Fibroblast of villous mesenchyme (primary cell): ENCODE data around the gene VIP. TPM values are rescaled to one million over a fixed set of nuclear protein-coding genes. Genes with fewer than 3 reads are reported as not detected.

Experiments used
- DNase-seq: peaks from one replicate; pipeline ENCODE4 v3.0.0-alpha.2; 2010; ENCODE audit warnings: low read depth
- H3K4me3 ChIP-seq: 2 replicates; pipeline ENCODE4 v1.5.1; 2011; ENCODE audit warnings: low read depth, mild to moderate bottlenecking, low read length
- total RNA-seq: library from RNA; depleted of rRNA; stranded (reverse); fragments of >200 nt; gene quantifications from 2 replicates; pipeline ENCODE4 v1.2.3, GENCODE V29; 2012
- TF ChIP-seq, protein P1 (sequence below): IDR thresholded peaks from 2 replicates; pipeline ENCODE4 v1.5.1; 2012; ENCODE audit warnings: low read depth, mild to moderate bottlenecking, low read length; ENCODE audit not compliant: insufficient read depth

The VIP gene
- total RNA-seq, 1 donor: not detected

DNA sequence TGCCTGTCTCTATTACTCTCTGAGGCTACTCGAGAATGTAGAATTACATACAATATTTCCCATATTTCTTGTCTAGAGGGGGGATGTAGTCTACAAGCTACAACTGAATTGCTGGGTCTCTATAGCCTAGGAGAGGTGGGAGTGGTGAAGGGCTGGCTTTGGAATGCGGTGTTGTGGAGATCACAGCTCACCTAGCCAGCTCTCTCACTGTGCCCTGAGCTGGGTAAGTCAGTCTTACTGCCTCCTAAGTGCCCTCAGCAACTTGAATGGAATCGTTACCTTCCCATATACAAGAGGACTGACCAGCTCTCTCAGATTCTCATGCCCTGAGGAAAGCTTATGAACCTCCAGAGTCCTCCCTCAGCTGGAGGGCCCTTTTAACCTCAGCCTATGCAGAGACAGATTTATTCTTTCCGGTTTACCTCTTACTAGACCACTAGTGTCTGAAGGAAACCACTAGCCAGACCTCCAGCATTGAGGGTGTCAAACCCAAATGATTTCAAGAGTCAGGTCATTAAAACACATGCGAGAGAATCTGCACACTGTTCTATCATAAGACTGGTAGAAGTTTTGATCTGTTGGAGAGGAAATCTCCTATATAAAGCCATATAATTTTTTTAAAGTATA lies 20.6 kb downstream of the VIP start:
- DNase-seq: no peak
- H3K4me3 ChIP-seq: no peak overlapping the region
- TF ChIP-seq, protein P1, sequence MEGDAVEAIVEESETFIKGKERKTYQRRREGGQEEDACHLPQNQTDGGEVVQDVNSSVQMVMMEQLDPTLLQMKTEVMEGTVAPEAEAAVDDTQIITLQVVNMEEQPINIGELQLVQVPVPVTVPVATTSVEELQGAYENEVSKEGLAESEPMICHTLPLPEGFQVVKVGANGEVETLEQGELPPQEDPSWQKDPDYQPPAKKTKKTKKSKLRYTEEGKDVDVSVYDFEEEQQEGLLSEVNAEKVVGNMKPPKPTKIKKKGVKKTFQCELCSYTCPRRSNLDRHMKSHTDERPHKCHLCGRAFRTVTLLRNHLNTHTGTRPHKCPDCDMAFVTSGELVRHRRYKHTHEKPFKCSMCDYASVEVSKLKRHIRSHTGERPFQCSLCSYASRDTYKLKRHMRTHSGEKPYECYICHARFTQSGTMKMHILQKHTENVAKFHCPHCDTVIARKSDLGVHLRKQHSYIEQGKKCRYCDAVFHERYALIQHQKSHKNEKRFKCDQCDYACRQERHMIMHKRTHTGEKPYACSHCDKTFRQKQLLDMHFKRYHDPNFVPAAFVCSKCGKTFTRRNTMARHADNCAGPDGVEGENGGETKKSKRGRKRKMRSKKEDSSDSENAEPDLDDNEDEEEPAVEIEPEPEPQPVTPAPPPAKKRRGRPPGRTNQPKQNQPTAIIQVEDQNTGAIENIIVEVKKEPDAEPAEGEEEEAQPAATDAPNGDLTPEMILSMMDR: no peak

DNA sequence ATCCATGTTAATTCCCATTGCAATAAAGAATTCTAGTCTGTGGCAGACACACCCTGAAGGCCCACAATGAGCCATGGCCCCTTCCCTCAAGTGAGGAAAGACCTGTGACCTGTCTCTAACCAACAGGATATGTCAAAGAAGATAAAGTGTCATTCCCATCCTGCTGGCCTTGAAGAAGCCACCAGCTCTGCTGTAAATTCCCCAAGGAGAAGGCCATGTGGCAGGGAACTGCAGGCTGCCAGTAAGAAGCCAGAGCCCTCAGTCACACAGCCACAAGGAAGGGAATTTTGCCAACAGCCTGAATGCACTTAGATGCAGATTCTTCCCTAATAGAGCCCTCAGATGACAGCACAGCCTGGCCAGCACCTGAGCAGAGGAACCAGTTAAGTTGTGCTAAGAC lies 24.8 kb downstream of the VIP start:
- TF ChIP-seq, protein P1: no peak
- no peak overlapping the region for H3K4me3 ChIP-seq
- no peak for DNase-seq

DNA sequence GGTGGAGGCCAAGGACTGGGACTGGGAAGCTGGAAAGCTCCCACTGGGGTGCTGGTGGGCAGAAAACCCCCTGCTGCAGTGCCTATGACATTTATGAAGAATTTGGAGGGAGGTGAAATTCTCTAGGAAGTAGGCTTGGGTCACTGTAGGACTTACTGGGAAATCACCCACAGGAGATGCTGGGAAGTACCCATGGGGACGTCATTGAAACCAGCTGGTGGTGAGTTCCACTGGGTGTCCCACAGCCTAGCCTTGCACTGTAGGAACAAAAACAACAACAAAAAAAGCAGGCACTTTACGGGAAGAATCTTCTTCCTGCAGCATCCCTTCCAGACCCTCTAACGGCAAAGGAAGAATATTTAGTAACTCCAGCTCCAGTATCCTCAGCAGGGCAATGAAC lies 26.2 kb downstream of the VIP start:
- H3K4me3 ChIP-seq: no peak overlapping the region

DNA sequence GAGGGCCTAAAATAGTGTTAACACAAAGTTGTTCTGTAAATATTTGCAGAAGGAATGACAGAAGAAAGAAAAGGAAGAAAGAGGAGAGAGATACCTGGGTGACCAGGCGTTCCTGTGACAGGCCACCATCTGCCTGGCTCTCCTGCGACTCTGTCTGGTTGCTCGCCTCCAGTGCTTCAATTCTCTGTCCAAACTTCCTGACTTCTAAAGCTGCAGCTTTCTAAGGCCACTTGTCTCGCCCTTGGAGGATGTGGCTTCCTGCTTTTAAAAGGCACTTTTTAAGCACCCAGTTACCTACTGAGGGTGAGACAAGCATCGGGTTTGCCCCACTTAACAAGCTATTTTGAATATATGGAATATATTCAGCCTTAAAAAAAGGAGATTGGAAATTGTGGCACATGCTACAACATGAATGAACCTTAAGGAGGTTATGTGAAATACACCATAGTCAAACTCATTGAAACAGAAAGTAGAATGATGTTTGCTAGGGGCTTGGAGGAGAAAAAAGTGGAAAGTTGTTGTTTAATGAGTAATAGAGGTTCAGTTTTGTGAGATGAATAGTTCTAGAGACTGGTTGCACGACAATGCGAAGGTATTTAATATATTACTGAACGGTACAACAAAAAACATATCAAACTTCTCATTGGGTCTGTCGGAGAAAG lies 32.8 kb downstream of the VIP start:
- no peak for DNase-seq
- no peak overlapping the region for H3K4me3 ChIP-seq
- TF ChIP-seq, protein P1: no peak

More for the DNA sequence above, 26.2 kb downstream of the VIP start:
- TF ChIP-seq, protein P1: no peak
- DNase-seq: no peak

DNA sequence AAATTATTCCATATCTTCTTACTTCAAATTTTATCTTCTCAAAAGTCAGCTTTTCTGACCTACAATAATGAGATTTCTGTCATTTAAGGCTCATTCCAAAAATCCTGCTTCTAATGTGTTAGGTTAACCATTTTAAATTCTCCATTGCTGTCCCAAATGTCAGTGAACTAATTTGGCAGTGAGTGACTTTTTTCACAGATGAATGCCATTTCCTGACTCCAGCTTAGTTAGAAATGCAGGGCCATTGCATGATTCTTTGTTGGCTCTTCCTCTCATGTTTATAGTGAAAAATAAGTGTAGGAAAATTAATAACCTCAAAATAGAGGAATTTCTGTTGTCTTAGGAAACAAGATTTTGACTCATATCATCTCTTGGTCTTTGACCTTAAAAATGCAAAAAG lies 44.1 kb downstream of the VIP start:
- DNase-seq: no peak
- TF ChIP-seq, protein P1: no peak
- no peak overlapping the region for H3K4me3 ChIP-seq

DNA sequence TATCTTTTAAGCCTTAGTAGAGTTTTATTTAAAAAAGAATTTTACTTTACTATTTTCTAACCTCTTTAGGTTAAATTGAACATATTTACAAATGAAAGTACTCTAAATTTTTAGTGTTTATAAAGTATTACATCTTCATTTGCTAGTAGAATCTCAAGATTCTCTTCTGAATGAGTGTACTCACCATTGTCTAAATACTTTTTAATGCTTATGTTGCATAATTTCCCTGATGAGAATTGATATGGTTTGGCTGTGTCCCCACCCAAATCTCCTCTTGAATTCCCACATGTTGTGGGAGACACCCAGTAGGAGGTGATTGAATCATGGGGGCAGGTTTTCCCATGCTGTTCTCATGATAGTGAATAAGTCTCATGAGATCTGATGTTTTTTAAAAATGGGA lies 53.6 kb downstream of the VIP start:
- H3K4me3 ChIP-seq: no peak overlapping the region
- no peak for DNase-seq
- TF ChIP-seq, protein P1: no peak

Other genes starting within 250 kb of the VIP start
- gene SYNE1, start 113.4 kb upstream of the VIP start, total RNA-seq: 101 and 145 TPM in 2 replicates
- gene MYCT1, start 52.9 kb upstream of the VIP start, total RNA-seq: under 0.01 TPM in 2 replicates
- gene FBXO5, start 232.2 kb downstream of the VIP start, total RNA-seq: 15.5 and 22.5 TPM in 2 replicates